B cell (primary cell): ENCODE results near the gene GSS. TPM values are rescaled to one million over a fixed set of nuclear protein-coding genes. Genes with fewer than 3 reads are reported as not detected.

ENCODE experiments used
- ATAC-seq: fragments of 200-7000 bp; cut with Tn5 transposase; one replicate; pipeline ENCODE4 v1.10.0; 2021; ENCODE audit warnings: low read depth, mild to moderate bottlenecking, moderate number of reproducible peaks, moderate library complexity
- CTCF ChIA-PET: fragments of 350-600 bp; sonication (Branson Sonifier 250); formaldehyde crosslinking; loops from one replicate; lab custom pipeline; 2021; ENCODE audit warnings: antibody characterized with exemption, inconsistent platforms; lab: Charles Lee
- POLR2A ChIA-PET: fragments of 350-600 bp; sonication (Branson Sonifier 250); formaldehyde crosslinking; loops from one replicate; lab custom pipeline; 2021; ENCODE audit warnings: antibody characterized with exemption; lab: Charles Lee
- DNase-seq: peaks from one replicate; pipeline ENCODE4 v3.0.0; 2013
- H2AFZ ChIP-seq: 2 replicates; pipeline ENCODE4 v1.6.1; 2012; ENCODE audit warnings: mild to moderate bottlenecking, low read depth, low read length; ENCODE audit not compliant: insufficient read depth, poor library complexity, severe bottlenecking
- H3K27ac ChIP-seq, 2 donors: 1 replicate in 1 of 2; 2 replicates in 1 of 2; pipeline ENCODE4 v1.5.1; 2012 to 2013; ENCODE audit warnings: low read length in 2 of 2, mild to moderate bottlenecking in 2 of 2, moderate library complexity in 1 of 2
- H3K27me3 ChIP-seq, 4 experiments: fragments of 200-600 bp in 1 of 4; sonication (generic) in 1 of 4; replicated peaks in 1 of 4; 1 replicate in 2 of 4; 2 replicates in 2 of 4; pipeline versions ENCODE4 v1.6.1 to v1.7.0; 2013 to 2016; ENCODE audit warnings: low read length in 3 of 4, mild to moderate bottlenecking in 2 of 4, mixed read lengths in 1 of 4, moderate library complexity in 1 of 4; ENCODE audit not compliant: insufficient read depth in 4 of 4, control insufficient read depth in 3 of 4; ENCODE audit errors: control extremely low read depth in 1 of 4
- H3K36me3 ChIP-seq, 2 experiments: replicated peaks in 1 of 2; 1 replicate in 1 of 2; 2 replicates in 1 of 2; pipeline versions ENCODE4 v1.6.1 to v1.7.1; 2013; ENCODE audit warnings: low read length in 1 of 2; ENCODE audit not compliant: insufficient read depth in 2 of 2, control insufficient read depth in 1 of 2; ENCODE audit errors: control extremely low read depth in 1 of 2, extremely low read depth in 1 of 2
- H3K4me1 ChIP-seq, 2 donors: fragments of 200-600 bp in 1 of 2; sonication (generic) in 1 of 2; 1 replicate in 1 of 2; 2 replicates in 1 of 2; pipeline versions ENCODE4 v1.5.1 to v1.6.1; 2013 to 2017; ENCODE audit warnings: low read length in 2 of 2; ENCODE audit not compliant: control insufficient read depth in 2 of 2, insufficient read depth in 2 of 2
- H3K4me2 ChIP-seq: replicated peaks from 2 replicates; pipeline ENCODE3; 2012; ENCODE audit warnings: mild to moderate bottlenecking, low read depth, low read length; ENCODE audit not compliant: poor library complexity, severe bottlenecking
- H3K4me3 ChIP-seq, 5 experiments: fragments of 200-600 bp in 1 of 5; sonication (generic) in 1 of 5; 1 replicate in 3 of 5; 2 replicates in 2 of 5; pipeline versions ENCODE4 v1.5.1 to v1.7.0; 2011 to 2016; ENCODE audit warnings: low read length in 4 of 5, mild to moderate bottlenecking in 4 of 5, low read depth in 2 of 5, control low read depth in 1 of 5, moderate library complexity in 1 of 5; ENCODE audit not compliant: insufficient read depth in 1 of 5; ENCODE audit errors: control extremely low read depth in 1 of 5, extremely low read depth in 1 of 5
- H3K79me2 ChIP-seq: fragments of 200-600 bp; sonication (generic); one replicate; pipeline ENCODE4 v1.6.0; 2016; ENCODE audit warnings: low read length; ENCODE audit not compliant: control insufficient read depth, insufficient read depth
- H3K9ac ChIP-seq: fragments of 200-600 bp; sonication (generic); 2 replicates; pipeline ENCODE4 v1.6.1; 2017; ENCODE audit warnings: mild to moderate bottlenecking, low read length, moderate library complexity
- H3K9me3 ChIP-seq, 3 donors: one replicate each; pipeline versions ENCODE4 v1.6.1 to v1.7.1; 2013; ENCODE audit warnings: low read length in 2 of 3; ENCODE audit not compliant: control insufficient read depth in 2 of 3, insufficient read depth in 1 of 3; ENCODE audit errors: control extremely low read depth in 1 of 3
- H4K20me1 ChIP-seq: 2 replicates; pipeline ENCODE4 v1.6.0; 2012; ENCODE audit warnings: mild to moderate bottlenecking, low read length; ENCODE audit not compliant: insufficient read depth, control insufficient read depth, poor library complexity, severe bottlenecking
- H3K27ac Mint-ChIP-seq: one replicate; pipeline ENCODE4 v1.8.0; 2021; ENCODE audit warnings: mixed read lengths
- H3K27me3 Mint-ChIP-seq: one replicate; pipeline ENCODE4 v1.8.0; 2021; ENCODE audit warnings: mixed read lengths
- H3K4me1 Mint-ChIP-seq: one replicate; pipeline ENCODE4 v1.8.0; 2021; ENCODE audit warnings: mixed read lengths
- H3K4me3 Mint-ChIP-seq: one replicate; pipeline ENCODE4 v1.8.0; 2021; ENCODE audit warnings: mixed read lengths
- H3K9me3 Mint-ChIP-seq: one replicate; pipeline ENCODE4 v1.8.0; 2022; ENCODE audit warnings: mixed read lengths; ENCODE audit not compliant: insufficient read depth
- CTCF ChIP-seq: fragments of 200-600 bp; IDR thresholded peaks from one replicate; pipeline ENCODE4 v1.8.0; 2022; ENCODE audit warnings: antibody characterized with exemption, mild to moderate bottlenecking
- EZH2 ChIP-seq: IDR thresholded peaks from 2 replicates; pipeline ENCODE4 v1.6.1; 2012; ENCODE audit warnings: borderline replicate concordance, low read depth, mild to moderate bottlenecking, moderate library complexity, low read length; ENCODE audit not compliant: insufficient read depth, poor library complexity, severe bottlenecking
- WGBS: methylation state at CpG from one replicate; pipeline ENCODE4 v1.1.5; 2013; ENCODE audit warnings: missing lambda C conversion rate; ENCODE audit not compliant: insufficient coverage; 5-methylcytosine and 5-hydroxymethylcytosine counted together
- intact Hi-C: fragments of 100-400 bp; cut with micrococcal nuclease; formaldehyde crosslinking; loops from one replicate; pipeline ENCODE4 v1.10.0; 2022
- polyA plus RNA-seq: library from polyadenylated mRNA; depleted of rRNA; stranded (reverse); fragments of >200 nt; gene quantifications from 2 replicates; pipeline ENCODE4 v1.2.3, GENCODE V29; 2012
- total RNA-seq, 2 donors: library from RNA; stranded (reverse); fragments of 120-200 nt in 1 of 2; gene quantifications; 1 replicate in 1 of 2; 2 replicates in 1 of 2; pipeline versions ENCODE4 v1.2.3 to v1.2.4, GENCODE V29; 2013 to 2022

Gene GSS
- total and polyA plus RNA-seq, 2 donors (not counting 1 experiment from before 2014, with no cell fraction given): 22.5 to 28.6 TPM

DNA sequence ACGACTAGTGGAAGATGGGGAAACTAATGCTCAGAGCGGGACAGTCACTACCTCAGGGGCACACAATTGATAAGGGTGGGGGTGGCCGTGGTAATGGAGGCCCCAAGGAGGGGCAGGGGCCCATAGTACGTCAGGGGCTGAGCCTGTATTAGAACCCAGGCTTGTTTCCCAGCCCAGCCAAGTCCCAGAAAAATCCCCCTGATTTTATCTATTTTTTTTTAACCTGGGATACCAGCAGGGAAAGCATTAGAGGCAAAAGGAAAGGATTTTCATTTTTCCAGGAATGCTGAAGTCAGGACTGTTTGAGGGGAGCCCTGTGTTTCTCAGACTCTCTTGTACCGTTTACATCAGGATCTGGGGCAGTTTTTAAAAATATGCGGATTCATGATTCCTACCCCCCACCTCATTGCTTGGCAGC, 444 bp upstream of the GSS start:
- peak overlapping the region; percentile 87 for H3K4me2 ChIP-seq
- Mint-ChIP-seq H3K4me3 (peak overlapping the region; percentile 97), H3K4me1 (peaks cover 26% of the 10 kb centered on the region), H3K9me3 (no peaks in the 10 kb centered on the region), H3K27me3 (no peaks in the 10 kb centered on the region), H3K27ac (peak overlapping the region; percentile 93)
- peak overlapping the region; percentile 80 for H3K9ac ChIP-seq
- H3K27me3 ChIP-seq: no peaks in the 10 kb centered on the region
- H4K20me1 ChIP-seq: no peaks in the 10 kb centered on the region
- peaks cover 5 to 16% of the 10 kb centered on the region in 2 donors for H3K4me1 ChIP-seq
- intact Hi-C loops: no loop called here
- no peaks in the 10 kb centered on the region for H3K36me3 ChIP-seq
- ATAC-seq (no peak), DNase-seq (no peak)
- 0% methylated on average over 3 of the region's 6 CpGs for WGBS
- peak overlapping the region; percentile 96 for H2AFZ ChIP-seq
- POLR2A ChIA-PET: no interaction called here
- TF ChIP-seq CTCF: peak; percentile 12
- TF ChIP-seq EZH2: no peak
- CTCF ChIA-PET: interaction anchor here (1.0 to 2.1 kb wide), 3 partner anchors 17 to 82 kb away, joined by 3 to 8 read pairs (median 3); partner anchors contain the start of gene ACSS2
- no peaks in the 10 kb centered on the region for H3K9me3 ChIP-seq
- H3K4me3 ChIP-seq: peak overlapping the region; percentile 58 to 88 (median 73)
- H3K27ac ChIP-seq: peak overlapping the region; percentile 42 to 79
- H3K79me2 ChIP-seq: no peaks in the 10 kb centered on the region

GRCh38 chr20:34954904-34955230, 739 bp downstream of the GSS start:
- WGBS: 33% methylated on average over 12 of the region's 13 CpGs
- peak overlapping the region; percentile 80 for H3K9ac ChIP-seq
- no peaks in the 10 kb centered on the region for H4K20me1 ChIP-seq
- H3K4me2 ChIP-seq: peak overlapping the region; percentile 87
- peak overlapping the region; percentile 93 for H3K27ac Mint-ChIP-seq
- no peaks in the 10 kb centered on the region for H3K9me3 Mint-ChIP-seq
- peak overlapping the region; percentile 97 for H3K4me3 Mint-ChIP-seq
- peaks cover 0 to under 1% of the 10 kb centered on the region in 2 experiments for H3K36me3 ChIP-seq
- H2AFZ ChIP-seq: peak overlapping the region; percentile 96
- H3K27me3 ChIP-seq: no peaks in the 10 kb centered on the region
- H3K79me2 ChIP-seq: no peaks in the 10 kb centered on the region
- intact Hi-C loops: loop anchor here (1.0 to 2.0 kb wide), 4 partner anchors 83 to 246 kb away; partner anchors contain the start of genes GGT7 and NCOA6
- ChIA-PET CTCF (interaction anchor here (1.0 to 2.1 kb wide), 3 partner anchors 78 to 83 kb away, joined by 3 to 8 read pairs (median 3); partner anchors contain the start of gene ACSS2), POLR2A (interaction anchor here (0.6 kb wide), 1 partner anchor 798 kb away, joined by 4 read pairs; no protein-coding TSS in a partner anchor)
- ATAC-seq: no peak
- DNase-seq: no peak
- no peaks in the 10 kb centered on the region for H3K9me3 ChIP-seq
- H3K4me3 ChIP-seq: peak overlapping the region; percentile 58 to 88 (median 73)
- peak overlapping the region; percentile 42 to 79 for H3K27ac ChIP-seq
- no peaks in the 10 kb centered on the region for H3K27me3 Mint-ChIP-seq
- no peak for TF ChIP-seq EZH2
- TF ChIP-seq CTCF: no peak
- H3K4me1 ChIP-seq: peaks cover 5 to 16% of the 10 kb centered on the region in 2 donors
- peaks cover 25% of the 10 kb centered on the region for H3K4me1 Mint-ChIP-seq
